HepG2 (cell line): Measurements from ENCODE around the gene SH3BP2. TPM values are rescaled to one million over a fixed set of nuclear protein-coding genes. Genes with fewer than 3 reads are reported as not detected.
A peak's percentile ranks its signal among the peaks of the same experiment; 100 is the strongest.

Source experiments
- AHR ChIP-seq: IDR thresholded peaks from 2 replicates; pipeline ENCODE4 v1.6.1; 2018; ENCODE audit warnings: missing genetic modification reagents, missing compliant biosample characterization
- DRAP1 ChIP-seq: IDR thresholded peaks from 2 replicates; pipeline ENCODE4 v1.6.1; 2016; ENCODE audit warnings: missing genetic modification reagents, missing compliant biosample characterization
- FOSL1 ChIP-seq: sonication (generic); formaldehyde crosslinking; IDR thresholded peaks from 2 replicates; pipeline ENCODE4 v1.9.0; 2021; ENCODE audit warnings: missing genetic modification reagents, borderline replicate concordance
- FOXA3 ChIP-seq: IDR thresholded peaks from 2 replicates; pipeline ENCODE4 v1.6.1; 2016; ENCODE audit warnings: missing genetic modification reagents, missing compliant biosample characterization
- GZF1 ChIP-seq: sonication (generic); formaldehyde crosslinking; IDR thresholded peaks from 2 replicates; pipeline ENCODE4 v1.5.1; 2020; ENCODE audit warnings: mild to moderate bottlenecking, missing genetic modification reagents
- HOXD1 ChIP-seq: sonication (generic); formaldehyde crosslinking; IDR thresholded peaks from 2 replicates; pipeline ENCODE4 v1.5.0; 2020; ENCODE audit warnings: missing genetic modification reagents
- NKX3-1 ChIP-seq: sonication (generic); formaldehyde crosslinking; IDR thresholded peaks from 2 replicates; pipeline ENCODE4 v1.5.0; 2020; ENCODE audit warnings: missing genetic modification reagents
- NR2F2 ChIP-seq: IDR thresholded peaks from 2 replicates; pipeline ENCODE4 v1.6.1; 2012; ENCODE audit warnings: low read depth, inconsistent platforms, borderline replicate concordance
- PHF21A ChIP-seq: sonication (generic); formaldehyde crosslinking; IDR thresholded peaks from 2 replicates; pipeline ENCODE4 v1.5.0; 2020; ENCODE audit warnings: mild to moderate bottlenecking, missing genetic modification reagents
- POGK ChIP-seq: sonication (generic); formaldehyde crosslinking; conservative IDR thresholded peaks from 2 replicates; pipeline ENCODE4 v1.8.0; 2022; ENCODE audit warnings: mild to moderate bottlenecking, moderate library complexity, missing genetic modification reagents
- SMC3 ChIP-seq: IDR thresholded peaks from 2 replicates; pipeline ENCODE4 v1.6.1; 2011; ENCODE audit warnings: low read length, improper control_type of control experiment
- ZBTB33 ChIP-seq: sonication (generic); formaldehyde crosslinking; IDR thresholded peaks from 2 replicates; pipeline ENCODE4 v1.4.0; 2020; ENCODE audit warnings: missing genetic modification reagents
- ZNF10 ChIP-seq: sonication (generic); formaldehyde crosslinking; IDR thresholded peaks from 2 replicates; pipeline ENCODE4 v1.4.0; 2020; ENCODE audit warnings: mild to moderate bottlenecking, low read depth, missing genetic modification reagents, borderline replicate concordance
- ZNF224 ChIP-seq: sonication (generic); formaldehyde crosslinking; IDR thresholded peaks from 2 replicates; pipeline ENCODE4 v1.5.0; 2020; ENCODE audit warnings: mild to moderate bottlenecking, missing genetic modification reagents
- ZNF260 ChIP-seq: sonication (generic); formaldehyde crosslinking; IDR thresholded peaks from 2 replicates; pipeline ENCODE4 v1.4.0; 2020; ENCODE audit warnings: missing genetic modification reagents, low read depth, mild to moderate bottlenecking, borderline replicate concordance
- ZNF546 ChIP-seq: sonication (generic); formaldehyde crosslinking; conservative IDR thresholded peaks from 2 replicates; pipeline ENCODE4 v1.8.1; 2023; ENCODE audit warnings: mild to moderate bottlenecking, missing genetic modification reagents
- ZNF609 ChIP-seq: sonication (generic); formaldehyde crosslinking; IDR thresholded peaks from 2 replicates; pipeline ENCODE4 v1.4.0; 2020; ENCODE audit warnings: mild to moderate bottlenecking, missing genetic modification reagents, borderline replicate concordance
- ZNF747 ChIP-seq: sonication (generic); formaldehyde crosslinking; IDR thresholded peaks from 2 replicates; pipeline ENCODE4 v1.8.1; 2023; ENCODE audit warnings: missing genetic modification reagents, mild to moderate bottlenecking, borderline replicate concordance
- polyA plus RNA-seq, 8 experiments: library from polyadenylated mRNA; depleted of rRNA in 3 of 8; stranded (reverse) in 7 of 8; unstranded in 1 of 8; fragments of >200 nt; fragmentation: Illumina TruSeq in 4 of 8; extraction: Trizol in 4 of 8; gene quantifications; 2 replicates each; pipeline versions ENCODE4 v1.2.1 to v1.2.3, GENCODE V29; 2011 to 2016; ENCODE audit warnings: low read depth in 4 of 8, missing spikeins in 1 of 8, mixed read lengths in 1 of 8; ENCODE audit not compliant: insufficient read depth in 1 of 8
- total RNA-seq, 5 experiments: library from RNA; depleted of rRNA; stranded (reverse); fragments of >200 nt; fragmentation: Illumina TruSeq; extraction: Trizol; gene quantifications; 2 replicates each; pipeline ENCODE4 v1.2.3, GENCODE V29; 2016; ENCODE audit warnings: low read depth in 1 of 5

Gene SH3BP2
- total and polyA plus RNA-seq, 2 of the 13 experiments (the other 11 are each of a cell fraction or from before 2014, with no cell fraction given): 16.9 to 34.5 TPM

GRCh38 chr4:2855584-2855983, 62.7 kb downstream of the SH3BP2 start (continued):
- TF ChIP-seq ZNF609: no peak
- TF ChIP-seq ZNF224 (CRISPR knock-in tag): no peak
- peak; percentile 52; the same call in 1 of the 2 replicates for TF ChIP-seq NR2F2
- TF ChIP-seq SMC3: no peak
- no peak for TF ChIP-seq GZF1
- TF ChIP-seq ZBTB33: peak; percentile 69
- TF ChIP-seq PHF21A: peak; percentile 32; the same call in 1 of the 2 replicates
- TF ChIP-seq POGK (CRISPR knock-in tag): no peak
- no peak for TF ChIP-seq AHR (CRISPR knock-in tag)
- no peak for TF ChIP-seq HOXD1
- no peak for TF ChIP-seq ZNF260 (CRISPR knock-in tag)
- no peak for TF ChIP-seq ZNF10 (CRISPR knock-in tag)
- no peak for TF ChIP-seq DRAP1 (CRISPR knock-in tag)
- peak; percentile 38; the same call in 1 of the 2 replicates for TF ChIP-seq FOXA3 (CRISPR knock-in tag)
- no peak for TF ChIP-seq FOSL1 (CRISPR knock-in tag)
- no peak for TF ChIP-seq ZNF546
- no peak for TF ChIP-seq ZNF747
- no peak for TF ChIP-seq NKX3-1
- TF ChIP-seq, all 625 proteins: peak for 57
